K562 (cell line): Measurements from ENCODE around the gene HPN. TPM values are rescaled to one million over a fixed set of nuclear protein-coding genes. Genes with fewer than 3 reads are reported as not detected.

ENCODE experiments used
- ATF2 ChIP-seq: sonication (generic); formaldehyde crosslinking; IDR thresholded peaks from 2 replicates; pipeline ENCODE4 v1.8.1; 2022; ENCODE audit warnings: missing genetic modification reagents
- C11orf30 ChIP-seq: fragments of 450-650 bp; IDR thresholded peaks from 2 replicates; pipeline ENCODE4 v1.6.1; 2016; ENCODE audit warnings: low read depth, mild to moderate bottlenecking
- ESRRB ChIP-seq: fragments of 250-450 bp; sonication (Bioruptor Pico); IDR thresholded peaks from 2 replicates; pipeline ENCODE4 v1.5.0; 2020; ENCODE audit warnings: mild to moderate bottlenecking, moderate library complexity, borderline replicate concordance
- FIP1L1 ChIP-seq: fragments of 200-400 bp; formaldehyde crosslinking; IDR thresholded peaks from 2 replicates; pipeline ENCODE4 v1.6.1; 2018; ENCODE audit warnings: mild to moderate bottlenecking, low read depth, low read length; ENCODE audit not compliant: poor library complexity, severe bottlenecking
- GABPB2 ChIP-seq: fragments of 250-450 bp; sonication (Bioruptor Pico); conservative IDR thresholded peaks from 2 replicates; pipeline ENCODE4 v1.5.1; 2021; ENCODE audit warnings: mild to moderate bottlenecking
- PML ChIP-seq: IDR thresholded peaks from 2 replicates; pipeline ENCODE4 v1.6.1; 2012; ENCODE audit warnings: low read length, inconsistent platforms
- PURB ChIP-seq: sonication (generic); formaldehyde crosslinking; IDR thresholded peaks from 2 replicates; pipeline ENCODE4 v1.9.0; 2021; ENCODE audit warnings: low read depth, mild to moderate bottlenecking, missing genetic modification reagents
- SOX6 ChIP-seq: fragments of 450-650 bp; IDR thresholded peaks from 2 replicates; pipeline ENCODE4 v1.6.1; 2014; ENCODE audit warnings: mild to moderate bottlenecking
- SRSF7 ChIP-seq: fragments of 200-400 bp; formaldehyde crosslinking; optimal IDR thresholded peaks from 2 replicates; pipeline ENCODE3; 2017; ENCODE audit warnings: mild to moderate bottlenecking, low read depth, low read length
- SRSF9 ChIP-seq: fragments of 200-400 bp; formaldehyde crosslinking; IDR thresholded peaks from 2 replicates; pipeline ENCODE4 v1.6.1; 2017; ENCODE audit warnings: low read depth, low read length, borderline replicate concordance
- STAT6 ChIP-seq: sonication (generic); formaldehyde crosslinking; IDR thresholded peaks from 2 replicates; pipeline ENCODE4 v1.8.1; 2023; ENCODE audit warnings: mild to moderate bottlenecking, missing genetic modification reagents
- TARDBP ChIP-seq: fragments of 450-650 bp; IDR thresholded peaks from 2 replicates; pipeline ENCODE4 v1.6.1; 2016
- THRA ChIP-seq: fragments of 450-650 bp; IDR thresholded peaks from 2 replicates; pipeline ENCODE4 v1.6.1; 2017; ENCODE audit warnings: mild to moderate bottlenecking, moderate library complexity
- U2AF2 ChIP-seq: fragments of 200-400 bp; formaldehyde crosslinking; optimal IDR thresholded peaks from 2 replicates; pipeline ENCODE3; 2017; ENCODE audit warnings: low read depth, mild to moderate bottlenecking, low read length
- ZFP30 ChIP-seq: fragments of 250-450 bp; sonication (Bioruptor Pico); IDR thresholded peaks from 2 replicates; pipeline ENCODE4 v1.8.0; 2022; ENCODE audit warnings: moderate library complexity, mild to moderate bottlenecking, inconsistent platforms, borderline replicate concordance
- ZNF134 ChIP-seq: fragments of 250-450 bp; sonication (Bioruptor Pico); conservative IDR thresholded peaks from 2 replicates; pipeline ENCODE4 v1.4.0; 2020
- ZNF146 ChIP-seq: IDR thresholded peaks from one replicate; pipeline ENCODE4 v1.6.1; 2018; ENCODE audit warnings: missing compliant biosample characterization; ENCODE audit not compliant: unreplicated experiment
- ZNF830 ChIP-seq: fragments of 250-450 bp; sonication (Bioruptor Pico); IDR thresholded peaks from 2 replicates; pipeline ENCODE4 v1.5.0; 2021; ENCODE audit warnings: mild to moderate bottlenecking
- polyA plus RNA-seq, 8 experiments: library from polyadenylated mRNA; depleted of rRNA in 4 of 8; stranded (reverse) in 5 of 8; unstranded in 3 of 8; fragments of >200 nt; fragmentation: Nextera tagmentation in 2 of 8; fragmentation: Illumina TruSeq in 1 of 8; extraction: Ambion mirVana in 2 of 8; extraction: Trizol in 1 of 8; gene quantifications; 2 replicates each; pipeline versions ENCODE4 v1.2.1 to v1.2.3, GENCODE V29; 2011 to 2014; ENCODE audit warnings: inconsistent platforms in 1 of 8, missing spikeins in 1 of 8
- total RNA-seq, 7 experiments: library from RNA; depleted of rRNA in 6 of 7; stranded (reverse); fragments of >200 nt in 6 of 7; fragmentation: Illumina TruSeq in 2 of 7; extraction: Trizol in 2 of 7; gene quantifications; 2 replicates each; pipeline versions ENCODE4 v1.2.1 to v1.2.3, GENCODE V29; 2011 to 2021; ENCODE audit warnings: low replicate concordance in 1 of 7
- TF ChIP-seq, protein P1 (sequence below): sonication (generic); formaldehyde crosslinking; IDR thresholded peaks from 2 replicates; pipeline ENCODE4 v1.9.0; 2022; ENCODE audit warnings: mild to moderate bottlenecking, missing genetic modification reagents
- TF ChIP-seq, protein P2 (sequence below): sonication (generic); formaldehyde crosslinking; IDR thresholded peaks from 2 replicates; pipeline ENCODE4 v1.8.1; 2023; ENCODE audit warnings: mild to moderate bottlenecking, missing genetic modification reagents
- TF ChIP-seq, protein P3 (sequence below): fragments of 250-450 bp; sonication (Bioruptor Pico); IDR thresholded peaks from 2 replicates; pipeline ENCODE4 v1.8.0; 2021; ENCODE audit warnings: moderate library complexity, mild to moderate bottlenecking, inconsistent platforms

Gene HPN
- total and polyA plus RNA-seq, 9 of the 15 experiments (the other 6 are each of a cell fraction or from before 2014, with no cell fraction given) = 0.10 to 0.20 TPM; not detected in 7

- TF ChIP-seq SOX6 = no peak; the same call in 1 of the 2 replicates
- no peak for TF ChIP-seq FIP1L1
- peak; percentile 46; the same call in 1 of the 2 replicates for TF ChIP-seq C11orf30
- no peak for TF ChIP-seq PURB
- TF ChIP-seq ZNF134 = no peak
- no peak for TF ChIP-seq ZNF830 (CRISPR knock-in tag)
- no peak for TF ChIP-seq ESRRB (CRISPR knock-in tag)
- TF ChIP-seq, protein P1, sequence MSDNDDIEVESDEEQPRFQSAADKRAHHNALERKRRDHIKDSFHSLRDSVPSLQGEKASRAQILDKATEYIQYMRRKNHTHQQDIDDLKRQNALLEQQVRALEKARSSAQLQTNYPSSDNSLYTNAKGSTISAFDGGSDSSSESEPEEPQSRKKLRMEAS = no peak
- no peak for TF ChIP-seq THRA
- no peak for TF ChIP-seq ATF2
- no peak for TF ChIP-seq U2AF2
- no peak for TF ChIP-seq SRSF9
- TF ChIP-seq, protein P2, sequence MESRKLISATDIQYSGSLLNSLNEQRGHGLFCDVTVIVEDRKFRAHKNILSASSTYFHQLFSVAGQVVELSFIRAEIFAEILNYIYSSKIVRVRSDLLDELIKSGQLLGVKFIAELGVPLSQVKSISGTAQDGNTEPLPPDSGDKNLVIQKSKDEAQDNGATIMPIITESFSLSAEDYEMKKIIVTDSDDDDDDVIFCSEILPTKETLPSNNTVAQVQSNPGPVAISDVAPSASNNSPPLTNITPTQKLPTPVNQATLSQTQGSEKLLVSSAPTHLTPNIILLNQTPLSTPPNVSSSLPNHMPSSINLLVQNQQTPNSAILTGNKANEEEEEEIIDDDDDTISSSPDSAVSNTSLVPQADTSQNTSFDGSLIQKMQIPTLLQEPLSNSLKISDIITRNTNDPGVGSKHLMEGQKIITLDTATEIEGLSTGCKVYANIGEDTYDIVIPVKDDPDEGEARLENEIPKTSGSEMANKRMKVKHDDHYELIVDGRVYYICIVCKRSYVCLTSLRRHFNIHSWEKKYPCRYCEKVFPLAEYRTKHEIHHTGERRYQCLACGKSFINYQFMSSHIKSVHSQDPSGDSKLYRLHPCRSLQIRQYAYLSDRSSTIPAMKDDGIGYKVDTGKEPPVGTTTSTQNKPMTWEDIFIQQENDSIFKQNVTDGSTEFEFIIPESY (CRISPR knock-in tag) = no peak
- TF ChIP-seq ZFP30 (CRISPR knock-in tag) = no peak
- TF ChIP-seq SRSF7 = no peak
- no peak for TF ChIP-seq PML
- TF ChIP-seq GABPB2 (CRISPR knock-in tag) = no peak
- no peak for TF ChIP-seq TARDBP
- TF ChIP-seq, protein P3, sequence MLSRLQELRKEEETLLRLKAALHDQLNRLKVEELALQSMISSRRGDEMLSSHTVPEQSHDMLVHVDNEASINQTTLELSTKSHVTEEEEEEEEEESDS (CRISPR knock-in tag) = no peak
- no peak for TF ChIP-seq STAT6 (CRISPR knock-in tag)
- TF ChIP-seq ZNF146 (CRISPR knock-in tag) = no peak
Observed at GRCh38 chr19:35066691-35067563, 25.4 kb downstream of the HPN start (continued).
